SKM-1 treated with dmso at 0.1 percent for 144 hours (cell line): ENCODE results near the gene NPY5R.
A peak's percentile ranks its signal among the peaks of the same experiment; 100 is the strongest.

Experiments used
- DNase-seq: peaks from one replicate; lab custom pipeline; 2025; ENCODE audit not compliant: unreplicated experiment; lab: John Stamatoyannopoulos, UW

Gene NPY5R

GRCh38 chr4:163343604-163344146 lies at the start of gene NPY5R:
Gene NPY5R, plus strand, starts transcription at chr4:163343892. Its CDS starts 6,382 bp downstream, at chr4:163350274.
- no peak for DNase-seq

- no peak for DNase-seq
Measured at GRCh38 chr4:163295138-163295537, 48.6 kb upstream of the NPY5R start.

DNA sequence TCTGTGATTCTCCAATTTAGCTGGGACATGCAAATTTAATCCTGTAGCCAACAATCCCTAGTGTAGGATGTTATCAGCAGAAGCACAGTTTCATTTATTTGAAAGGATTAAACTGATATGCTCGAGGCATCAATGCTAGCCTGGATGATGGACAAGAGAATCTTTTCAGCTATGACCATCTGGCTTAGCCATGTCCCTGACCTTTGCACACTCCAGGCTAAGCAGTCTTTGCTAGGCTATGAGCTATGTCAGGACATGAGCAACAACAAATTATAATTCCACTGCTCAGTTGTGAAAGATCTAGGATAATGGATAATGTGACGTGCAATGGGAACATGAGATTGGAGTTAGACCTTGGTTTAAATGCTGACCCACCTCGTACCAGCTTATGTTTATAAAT lies 43.2 kb upstream of the NPY5R start:
- DNase-seq = no peak

- no peak for DNase-seq
Measured at GRCh38 chr4:163303069-163303468, 40.6 kb upstream of the NPY5R start.

GRCh38 chr4:163309466-163309865 lies 34.2 kb upstream of the NPY5R start:
- DNase-seq = no peak

DNA sequence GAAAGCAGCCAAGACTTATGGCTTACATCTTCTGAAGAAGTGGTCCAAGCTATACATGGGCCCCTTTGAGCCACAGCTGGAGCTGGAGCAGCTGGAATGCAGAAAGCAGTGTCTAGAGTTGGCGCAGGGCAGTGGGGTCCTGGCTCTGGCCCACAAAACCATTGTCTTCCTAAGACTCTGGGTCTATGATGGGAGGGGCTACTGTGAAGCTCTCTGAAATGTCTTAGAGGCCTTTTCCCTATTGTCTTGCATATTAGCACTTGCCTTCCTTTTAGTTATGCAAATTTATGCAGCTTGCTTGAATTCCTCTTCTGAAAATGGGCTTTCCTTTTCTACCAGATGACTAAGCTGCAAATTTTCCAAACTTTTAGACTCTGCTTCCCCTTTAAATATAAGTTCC lies 26.6 kb upstream of the NPY5R start:
- no peak for DNase-seq

GRCh38 chr4:163330916-163331628 lies 12.6 kb upstream of the NPY5R start:
- no peak for DNase-seq

GRCh38 chr4:163331629-163332376 lies 11.9 kb upstream of the NPY5R start:
- no peak for DNase-seq

DNA sequence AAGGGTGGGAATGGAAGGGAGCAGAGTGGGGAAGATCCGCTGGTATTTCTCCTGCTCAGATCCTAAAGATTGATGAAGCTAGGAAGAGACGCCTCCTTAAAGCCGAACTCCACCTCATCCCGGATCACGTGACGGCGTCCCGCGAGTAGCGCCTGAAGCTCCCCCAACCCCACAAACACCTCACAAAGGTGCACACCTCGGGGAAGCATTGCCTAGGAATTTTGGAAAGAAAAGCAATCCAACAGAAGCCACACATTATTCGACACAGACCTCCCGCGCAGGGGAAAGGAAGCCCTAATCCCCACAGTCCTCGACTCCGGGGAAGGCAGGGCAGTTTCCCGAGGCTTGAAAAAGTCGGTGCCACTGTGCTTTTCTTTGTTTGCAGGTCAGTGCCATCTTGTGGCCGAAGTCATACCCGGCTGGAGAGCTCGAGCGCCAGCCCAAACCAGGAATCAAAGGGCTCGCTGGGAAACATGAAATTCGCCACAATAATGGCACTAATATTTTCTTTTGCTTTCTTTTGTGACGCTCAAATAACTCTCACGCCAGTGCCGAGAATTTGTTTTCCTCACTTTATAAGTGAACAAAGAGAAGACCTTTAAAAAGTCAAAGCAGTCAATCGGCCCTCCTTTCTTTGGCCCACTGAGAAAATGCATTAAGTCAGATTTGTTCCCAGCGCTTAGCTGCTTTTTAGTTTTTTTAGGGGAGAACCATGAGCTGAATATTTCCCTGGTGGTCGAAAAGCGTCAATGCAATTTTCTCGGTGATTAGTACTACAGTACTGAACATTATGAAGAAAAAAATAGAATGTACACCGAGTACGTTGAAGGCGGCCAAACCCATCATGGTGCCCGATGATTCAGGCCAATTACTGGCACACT lies 10.9 kb upstream of the NPY5R start, which contains the start of gene NPY1R:
Gene NPY1R (minus strand): TSS at position 71 of the 881 bp plus-strand sequence. CDS start 6,042 bp downstream, outside the sequence.
- DNase-seq = peak; percentile 42

DNA sequence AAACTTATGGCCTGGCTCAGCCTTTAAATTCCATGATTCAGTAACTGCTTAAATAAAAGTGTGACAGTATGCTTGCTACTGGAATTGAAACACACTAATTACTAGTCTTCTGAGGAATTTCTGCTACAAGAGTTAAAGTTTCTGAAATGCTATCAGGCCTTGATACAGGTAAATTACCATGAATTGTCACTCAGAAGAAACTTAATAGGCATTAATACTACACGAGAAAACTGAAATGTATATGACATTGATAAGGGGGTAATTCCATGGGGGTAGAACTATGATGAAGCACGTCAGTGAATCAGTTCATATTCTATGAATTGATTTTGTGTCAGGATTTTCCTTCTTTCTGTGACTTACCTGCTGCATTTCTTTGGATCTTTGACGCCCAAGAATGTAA lies 8.3 kb upstream of the NPY5R start:
- no peak for DNase-seq

DNA sequence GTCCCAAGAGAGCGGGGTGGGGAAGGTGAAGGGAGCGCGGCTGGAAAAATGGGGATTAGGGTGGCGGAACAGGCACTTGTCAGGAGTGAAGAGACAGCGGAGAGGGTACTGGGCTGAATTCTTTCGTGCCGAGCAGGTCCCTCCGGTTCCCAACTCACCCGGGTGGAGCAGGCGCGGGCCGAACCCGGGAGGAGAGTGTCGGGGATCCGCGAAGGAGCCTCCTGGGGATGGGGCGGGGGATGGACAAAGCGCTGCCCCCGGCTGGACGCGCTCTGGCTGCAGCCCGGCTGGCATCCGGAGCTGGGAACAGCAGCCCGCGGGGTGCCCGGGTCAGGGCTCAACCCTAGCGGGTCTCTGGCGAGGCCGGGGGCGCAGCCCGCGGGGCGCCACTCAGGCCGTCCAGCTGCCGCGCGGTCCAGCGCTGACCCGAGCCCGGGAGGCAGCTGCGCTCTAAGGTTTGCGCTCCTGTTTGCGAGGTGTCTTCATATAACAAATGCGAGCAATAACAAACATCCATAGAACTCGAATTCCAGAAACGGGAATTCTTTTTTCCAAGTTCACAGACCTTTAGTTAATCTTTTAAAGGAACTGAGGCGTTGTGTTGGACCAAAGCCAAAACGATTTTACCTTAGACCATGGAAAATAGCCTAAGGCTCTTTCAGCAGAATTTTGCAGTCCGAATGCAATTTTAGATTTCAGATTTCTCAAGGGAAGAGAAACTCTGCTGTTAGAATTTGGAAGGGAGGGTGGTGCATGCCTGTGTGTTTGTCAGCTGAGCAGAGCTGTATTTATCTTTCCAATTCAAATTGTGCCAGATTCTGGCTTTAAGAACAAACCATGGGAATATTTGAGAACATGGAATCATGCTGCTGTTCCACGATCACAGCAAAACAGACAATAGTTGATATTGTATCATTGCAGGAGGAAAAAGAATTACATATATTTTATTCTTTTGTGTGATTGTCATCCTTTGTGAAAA lies 744 bp downstream of the NPY5R start:
- no peak for DNase-seq

DNA sequence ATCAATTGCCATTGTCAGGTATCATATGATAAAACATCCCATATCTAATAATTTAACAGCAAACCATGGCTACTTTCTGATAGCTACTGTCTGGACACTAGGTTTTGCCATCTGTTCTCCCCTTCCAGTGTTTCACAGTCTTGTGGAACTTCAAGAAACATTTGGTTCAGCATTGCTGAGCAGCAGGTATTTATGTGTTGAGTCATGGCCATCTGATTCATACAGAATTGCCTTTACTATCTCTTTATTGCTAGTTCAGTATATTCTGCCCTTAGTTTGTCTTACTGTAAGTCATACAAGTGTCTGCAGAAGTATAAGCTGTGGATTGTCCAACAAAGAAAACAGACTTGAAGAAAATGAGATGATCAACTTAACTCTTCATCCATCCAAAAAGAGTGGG lies 7.0 kb downstream of the NPY5R start:
- no peak for DNase-seq

DNA sequence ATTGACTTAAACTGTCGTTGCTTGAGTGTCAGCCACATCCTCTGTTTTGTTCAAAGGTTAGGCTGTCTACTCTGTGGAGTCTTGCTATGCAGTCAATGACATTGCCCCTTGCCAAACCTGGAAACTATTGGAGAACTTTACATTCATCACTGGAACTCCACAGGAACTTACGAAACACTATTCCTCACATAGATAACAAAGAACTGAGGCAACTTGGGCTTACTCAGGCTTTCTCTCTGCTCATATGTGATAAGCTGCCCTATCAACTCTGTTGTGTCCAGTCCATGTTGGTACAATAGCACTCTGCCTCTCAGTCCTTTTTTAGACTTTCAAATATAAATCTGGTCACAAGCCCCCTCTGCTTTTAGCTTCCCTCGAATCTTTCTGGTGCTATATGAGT lies 9.4 kb downstream of the NPY5R start:
- no peak for DNase-seq

GRCh38 chr4:163356104-163356503 lies 12.4 kb downstream of the NPY5R start:
- no peak for DNase-seq

- DNase-seq = no peak
Measured at GRCh38 chr4:163367651-163368050, 24.0 kb downstream of the NPY5R start.

GRCh38 chr4:163372029-163372428 lies 28.3 kb downstream of the NPY5R start:
- no peak for DNase-seq

DNA sequence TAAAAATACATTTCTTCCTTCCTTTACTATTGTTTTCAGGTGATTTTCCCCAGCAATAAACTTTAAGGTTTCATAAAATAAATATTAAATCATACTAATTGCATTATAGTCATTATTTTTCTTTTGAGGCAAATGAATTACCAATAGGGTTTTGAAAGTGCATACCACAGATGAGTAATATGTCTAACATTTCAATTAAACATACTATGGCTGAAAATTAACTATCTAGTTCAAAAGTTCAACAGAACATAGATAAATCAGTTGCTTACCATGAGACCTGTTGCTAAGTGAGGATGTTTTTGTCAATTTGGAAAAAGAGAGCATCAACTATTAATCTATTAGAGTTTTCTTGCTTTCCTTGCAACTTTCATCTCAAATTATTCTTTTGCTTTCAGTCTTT lies 35.0 kb downstream of the NPY5R start:
- no peak for DNase-seq

GRCh38 chr4:163380703-163381102 lies 37.0 kb downstream of the NPY5R start:
- DNase-seq = peak; percentile 16

DNA sequence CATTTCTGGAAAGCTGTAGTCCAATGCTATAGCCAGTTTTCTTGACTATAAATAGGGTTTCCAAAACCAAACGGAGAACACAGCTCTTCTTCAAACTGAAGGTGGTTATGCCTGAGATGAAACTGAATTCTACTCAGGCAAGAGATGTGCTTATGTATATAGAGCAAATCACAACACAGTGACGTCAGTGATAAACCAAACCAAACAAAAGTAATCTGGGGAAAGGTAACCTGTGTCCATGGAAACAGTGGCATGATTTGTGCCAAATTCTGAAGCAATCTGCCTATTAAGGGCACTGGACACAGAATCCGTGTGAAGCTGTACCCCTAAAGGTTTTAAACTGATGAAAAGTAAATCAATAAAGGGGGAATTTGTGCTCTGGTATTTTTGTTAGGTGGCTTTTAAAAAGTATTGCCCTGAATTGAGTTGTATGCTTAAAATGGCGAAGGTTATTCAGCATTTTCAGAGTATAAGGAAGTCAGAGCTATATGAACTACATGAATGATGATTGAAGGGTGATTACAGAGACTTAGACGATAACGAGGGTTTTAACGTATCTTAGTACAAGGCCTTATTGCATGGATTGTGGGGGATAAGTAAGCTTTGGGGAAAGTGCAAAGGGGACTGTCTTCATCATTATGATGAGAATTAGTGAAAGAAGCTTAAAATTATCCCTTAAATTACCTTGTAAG lies 38.6 kb downstream of the NPY5R start:
- DNase-seq = no peak
